ENCODE results near the gene ANKRD9. TPM values are rescaled to one million over a fixed set of nuclear protein-coding genes. Genes with fewer than 3 reads are reported as not detected.
"Not testable (repeated sequence)": the region's sequence is repeated elsewhere in the genome, so short reads cannot be mapped to it uniquely, and the experiment has no call there.

The ANKRD9 gene
- total RNA-seq, 3 donors from 2014 or later = 10.4 to 24.9 (median 22.8) TPM

GRCh38 chr14:102524451-102525218, 15.1 kb upstream of the ANKRD9 start:
- Histone ChIP-seq H3K36me3 (no peaks in the 10 kb centered on the region), H3K27ac (peak overlapping the region; percentile 82 to 84), H3K4me1 (no peaks in the 10 kb centered on the region), H3K4me3 (peak overlapping the region; percentile 61 to 82 (median 62)), H3K27me3 (no peaks in the 10 kb centered on the region), H3K9me3 (no peaks in the 10 kb centered on the region)
- peak; percentile 95 to 98 for DNase-seq (ENCODE audit: low spot score in 2 of 2)
- intact Hi-C loops (cut with DNase I; ENCODE audit: low total_unique reads) = no loop called here
- TF ChIP-seq CTCF (IDR thresholded peaks at IDR 0.05) (peak; percentile 97 to 98 (median 98)), POLR2A (IDR thresholded peaks at IDR 0.05) (no peak), POLR2AphosphoS5 (IDR thresholded peaks at IDR 0.05) (peak; percentile 14 to 63 (median 55))

GRCh38 chr14:102523569-102524450, 14.2 kb upstream of the ANKRD9 start:
- Histone ChIP-seq H3K9me3 (no peaks in the 10 kb centered on the region), H3K36me3 (no peaks in the 10 kb centered on the region), H3K4me1 (no peaks in the 10 kb centered on the region), H3K4me3 (peak overlapping the region; percentile 61 to 82 (median 62)), H3K27ac (peak overlapping the region; percentile 82 to 84), H3K27me3 (no peaks in the 10 kb centered on the region)
- DNase-seq (ENCODE audit: low spot score in 2 of 2) = no peak
- TF ChIP-seq POLR2AphosphoS5 (IDR thresholded peaks at IDR 0.05) = no peak
- no peak for TF ChIP-seq POLR2A (IDR thresholded peaks at IDR 0.05)
- no peak for TF ChIP-seq CTCF (IDR thresholded peaks at IDR 0.05)
- intact Hi-C loops (cut with DNase I; ENCODE audit: low total_unique reads) = no loop called here

GRCh38 chr14:102523200-102523568, 13.6 kb upstream of the ANKRD9 start:
- H3K27ac ChIP-seq = no peak overlapping the region
- intact Hi-C loops (cut with DNase I; ENCODE audit: low total_unique reads) = no loop called here
- TF ChIP-seq POLR2A (IDR thresholded peaks at IDR 0.05) (no peak), CTCF (IDR thresholded peaks at IDR 0.05) (no peak), POLR2AphosphoS5 (IDR thresholded peaks at IDR 0.05) (no peak)
- no peaks in the 10 kb centered on the region for H3K36me3 ChIP-seq
- no peaks in the 10 kb centered on the region for H3K4me1 ChIP-seq
- DNase-seq (ENCODE audit: low spot score in 2 of 2) = no peak
- no peak overlapping the region for H3K4me3 ChIP-seq
- H3K27me3 ChIP-seq = no peaks in the 10 kb centered on the region
- H3K9me3 ChIP-seq = no peaks in the 10 kb centered on the region

GRCh38 chr14:102519709-102520108, 10.1 kb upstream of the ANKRD9 start:
- not testable (repeated sequence) for H3K4me1 ChIP-seq; H3K4me3 ChIP-seq; DNase-seq (ENCODE audit: low spot score in 2 of 2); H3K27me3 ChIP-seq; H3K27ac ChIP-seq; H3K9me3 ChIP-seq; H3K36me3 ChIP-seq
- intact Hi-C loops (cut with DNase I; ENCODE audit: low total_unique reads) = loop anchor here (5.0 to 10.0 kb wide), 2 partner anchors 205 to 1083 kb away; partner anchors contain the start of gene ZNF839

GRCh38 chr14:102518063-102518648, 8.6 kb upstream of the ANKRD9 start:
- TF ChIP-seq CTCF (IDR thresholded peaks at IDR 0.05) (no peak), POLR2A (IDR thresholded peaks at IDR 0.05) (no peak), POLR2AphosphoS5 (IDR thresholded peaks at IDR 0.05) (no peak)
- no peak overlapping the region for H3K27ac ChIP-seq
- intact Hi-C loops (cut with DNase I; ENCODE audit: low total_unique reads) = loop anchor here (5.0 to 10.0 kb wide), 2 partner anchors 203 to 1084 kb away; partner anchors contain the start of gene ZNF839
- no peaks in the 10 kb centered on the region for H3K36me3 ChIP-seq
- DNase-seq (ENCODE audit: low spot score in 2 of 2) = no peak
- no peak overlapping the region for H3K4me3 ChIP-seq
- no peaks in the 10 kb centered on the region for H3K27me3 ChIP-seq
- no peaks in the 10 kb centered on the region for H3K4me1 ChIP-seq
- no peaks in the 10 kb centered on the region for H3K9me3 ChIP-seq

All from breast epithelium (tissue), 4 donors.